ENCODE data around the gene TMEM9. TPM values are rescaled to one million over a fixed set of nuclear protein-coding genes. Genes with fewer than 3 reads are reported as not detected.

The TMEM9 gene
- total and polyA plus RNA-seq, 2 of the 8 experiments (the other 6 are each of a cell fraction or from before 2014, with no cell fraction given) = 79.9 to 181 TPM

- TF ChIP-seq SRF (IDR thresholded peaks at IDR 0.05; ENCODE audit: low read depth, low read length) = no peak
- no peak for TF ChIP-seq SP4 (IDR thresholded peaks at IDR 0.05; ENCODE audit: low read length)
- TF ChIP-seq TCF12 (IDR thresholded peaks at IDR 0.05; ENCODE audit: low read depth, low read length) = no peak
- no peak for TF ChIP-seq SIN3A (conservative IDR thresholded peaks at IDR 0.05 in 1 of 2, IDR thresholded peaks at IDR 0.05 in 1 of 2; ENCODE audit: low read depth in 1 of 2, low read length in 2 of 2)
- Histone ChIP-seq H3K4ac (replicated peaks; ENCODE audit: insufficient read length, low read depth, low read length) (no peak overlapping the region), H4K91ac (replicated peaks; ENCODE audit: insufficient read length, low read length) (no peak overlapping the region), H3K79me1 (ENCODE audit: low read depth, low read length) (no peaks in the 10 kb centered on the region), H3K56ac (replicated peaks; ENCODE audit: insufficient read length, low read depth, low read length) (no peak overlapping the region), H4K5ac (ENCODE audit: insufficient read length, low read depth, low read length) (no peak overlapping the region), H2AK5ac (ENCODE audit: low read depth, low read length) (no peak overlapping the region), H3K9ac (replicated peaks in 1 of 4; ENCODE audit: extremely low read depth in 1 of 4, low read depth in 3 of 4, low read length in 3 of 4) (no peak overlapping the region), H3K23ac (ENCODE audit: insufficient read length) (no peak overlapping the region), H3K9me3 (ENCODE audit: insufficient read depth in 2 of 2, low read depth in 1 of 2, low read length in 1 of 2) (no peaks in the 10 kb centered on the region), H3K27ac (ENCODE audit: low read depth, low read length) (no peak overlapping the region), H2BK120ac (replicated peaks; ENCODE audit: low read depth, low read length) (no peak overlapping the region), H2BK12ac (ENCODE audit: low read depth, low read length) (no peak overlapping the region), H2BK20ac (ENCODE audit: low read length) (no peak overlapping the region), H2AFZ (ENCODE audit: low read length) (no peak overlapping the region), H3K4me1 (replicated peaks in 1 of 4; ENCODE audit: control insufficient read depth in 3 of 4, insufficient read depth in 4 of 4, low read length in 3 of 4) (no peaks in the 10 kb centered on the region), H3K36me3 (ENCODE audit: control insufficient read depth in 2 of 4, insufficient read depth in 4 of 4, low read length in 3 of 4) (peaks cover 46 to 84% (median 68%) of the 10 kb centered on the region in 4 experiments), H3K14ac (ENCODE audit: insufficient read length) (no peak overlapping the region), H3K4me3 (ENCODE audit: extremely low read depth in 1 of 4, insufficient read depth in 2 of 4, low read depth in 3 of 4, low read length in 4 of 4) (no peak overlapping the region), H3K27me3 (replicated peaks in 1 of 4; ENCODE audit: control insufficient read depth in 3 of 4, extremely low read depth in 1 of 4, insufficient read depth in 3 of 4, low read length in 3 of 4) (no peaks in the 10 kb centered on the region), H3K79me2 (ENCODE audit: control insufficient read depth in 1 of 2, insufficient read depth in 2 of 2, low read length in 2 of 2) (no peaks in the 10 kb centered on the region), H2BK5ac (ENCODE audit: low read depth, low read length) (no peak overlapping the region), H3K4me2 (ENCODE audit: insufficient read depth in 1 of 2, low read depth in 2 of 2, low read length in 2 of 2) (no peak overlapping the region), H4K8ac (ENCODE audit: extremely low read depth, insufficient read depth, low read length) (no peak overlapping the region), H3K18ac (ENCODE audit: extremely low read depth, low read length) (no peak overlapping the region), H2BK15ac (ENCODE audit: low read length) (no peak overlapping the region), H3K23me2 (ENCODE audit: low read depth, low read length) (no peaks in the 10 kb centered on the region), H4K20me1 (replicated peaks in 1 of 2; ENCODE audit: control insufficient read depth in 1 of 2, insufficient read depth in 2 of 2, low read length in 2 of 2) (peaks cover 12 to 16% of the 10 kb centered on the region in 2 experiments)
- POLR2A ChIA-PET (ENCODE audit: partially characterized antibody) = interaction anchor here (0.8 to 4.4 kb wide), 6 partner anchors 9 to 85 kb away, joined by 3 to 20 read pairs (median 4); partner anchors contain the start of gene TMEM9
- FAIRE-seq = no peak
- 92% methylated on average over 5 of the region's 5 CpGs; no CpG with 5 or more reads in 1 of the 2 experiments for WGBS, 2 experiments (ENCODE audit: extremely low coverage in 1 of 2, insufficient coverage in 1 of 2, insufficient read length in 1 of 2, insufficient replicate concordance in 2 of 2, low coverage in 1 of 2, low lambda C conversion rate in 2 of 2, missing lambda C conversion rate in 1 of 2)
- no peak for DNase-seq (ENCODE audit: low read depth in 1 of 2, low spot score in 2 of 2)
- CTCF ChIA-PET (ENCODE audit: partially characterized antibody) = interaction anchor here (1.1 to 5.8 kb wide), 7 partner anchors 8 to 112 kb away, joined by 3 to 32 read pairs (median 6); partner anchors contain the start of gene ASCL5
Observed at GRCh38 chr1:201141418-201141817, 12.9 kb downstream of the TMEM9 start.
